ENCODE data around the gene HMGN4.

HMGN4 gene

DNA sequence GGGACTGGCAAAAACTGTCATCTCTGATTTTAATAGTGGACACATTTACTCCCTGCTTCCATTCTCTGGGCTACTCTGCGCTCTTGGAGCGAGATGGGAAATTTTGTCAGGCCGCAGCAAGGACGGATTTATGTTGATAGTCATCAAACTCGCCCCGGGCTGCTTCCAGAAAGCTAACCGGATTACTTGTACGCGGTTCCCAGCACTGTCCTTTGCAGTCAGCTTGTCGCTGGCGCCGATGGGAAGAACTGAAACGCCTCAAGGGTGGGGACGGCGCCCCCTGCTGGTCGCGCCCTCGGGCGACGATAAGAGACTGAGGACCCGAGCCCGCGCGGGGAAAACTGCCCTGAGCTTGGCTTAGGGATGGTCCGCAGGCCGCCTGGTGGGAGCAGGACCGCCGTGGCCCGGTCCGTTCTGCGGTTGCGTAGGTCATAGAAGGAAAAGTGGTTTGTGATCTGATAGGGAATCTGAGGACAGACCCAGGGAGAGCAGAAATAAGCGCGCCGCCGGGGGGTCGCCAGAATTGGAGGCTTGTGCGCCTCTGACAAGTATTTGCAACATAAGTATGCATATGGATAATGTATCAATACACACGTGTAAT, 57.6 kb downstream of the HMGN4 start:
- peak; percentile 61 for DNase-seq (ENCODE audit: insufficient read length, low spot score)
- FAIRE-seq, result no peak
- TF ChIP-seq, protein P1, sequence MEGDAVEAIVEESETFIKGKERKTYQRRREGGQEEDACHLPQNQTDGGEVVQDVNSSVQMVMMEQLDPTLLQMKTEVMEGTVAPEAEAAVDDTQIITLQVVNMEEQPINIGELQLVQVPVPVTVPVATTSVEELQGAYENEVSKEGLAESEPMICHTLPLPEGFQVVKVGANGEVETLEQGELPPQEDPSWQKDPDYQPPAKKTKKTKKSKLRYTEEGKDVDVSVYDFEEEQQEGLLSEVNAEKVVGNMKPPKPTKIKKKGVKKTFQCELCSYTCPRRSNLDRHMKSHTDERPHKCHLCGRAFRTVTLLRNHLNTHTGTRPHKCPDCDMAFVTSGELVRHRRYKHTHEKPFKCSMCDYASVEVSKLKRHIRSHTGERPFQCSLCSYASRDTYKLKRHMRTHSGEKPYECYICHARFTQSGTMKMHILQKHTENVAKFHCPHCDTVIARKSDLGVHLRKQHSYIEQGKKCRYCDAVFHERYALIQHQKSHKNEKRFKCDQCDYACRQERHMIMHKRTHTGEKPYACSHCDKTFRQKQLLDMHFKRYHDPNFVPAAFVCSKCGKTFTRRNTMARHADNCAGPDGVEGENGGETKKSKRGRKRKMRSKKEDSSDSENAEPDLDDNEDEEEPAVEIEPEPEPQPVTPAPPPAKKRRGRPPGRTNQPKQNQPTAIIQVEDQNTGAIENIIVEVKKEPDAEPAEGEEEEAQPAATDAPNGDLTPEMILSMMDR (IDR thresholded peaks at IDR 0.05; ENCODE audit: insufficient read depth, missing control alignments), result peak; percentile 81
